HG02642 (cell line): ENCODE results near the gene GOT2.
A peak's percentile ranks its signal among the peaks of the same experiment; 100 is the strongest.
"Not testable (repeated sequence)": the region's sequence is repeated elsewhere in the genome, so short reads cannot be mapped to it uniquely, and the experiment has no call there.

Experiments used
- ATAC-seq: cut with Tn5 transposase; IDR thresholded peaks from one replicate; pipeline ENCODE4 v1.9.1; 2021; ENCODE audit warnings: mild to moderate bottlenecking; ENCODE audit not compliant: unreplicated experiment, poor library complexity

The GOT2 gene

GRCh38 chr16:58733671-58734458 lies at the start of gene GOT2:
GOT2 (minus strand) TSS chr16:58734316; CDS start chr16:58734228, 88 bp downstream.
- ATAC-seq, result peak; percentile 97

DNA sequence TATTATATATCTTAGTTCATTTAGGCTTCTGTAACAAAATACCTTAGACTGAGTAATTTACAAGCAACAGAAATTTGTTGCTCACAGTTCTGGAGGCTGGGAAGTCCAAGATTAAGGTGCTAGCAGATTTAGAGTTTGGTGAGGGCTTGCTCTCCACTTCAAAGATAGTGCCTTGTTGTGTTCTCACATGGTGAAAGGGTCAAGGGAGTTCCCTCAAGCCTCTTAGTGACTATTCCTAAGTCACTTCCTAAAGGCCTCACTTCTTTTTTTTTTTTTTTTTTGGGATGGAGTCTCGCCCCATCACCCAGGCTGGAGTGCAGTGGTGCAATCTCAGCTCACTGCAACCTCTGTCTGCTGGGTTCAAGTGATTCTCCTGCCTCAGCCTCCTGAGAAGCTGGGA lies 45.2 kb upstream of the GOT2 start:
- ATAC-seq, result not testable (repeated sequence)

DNA sequence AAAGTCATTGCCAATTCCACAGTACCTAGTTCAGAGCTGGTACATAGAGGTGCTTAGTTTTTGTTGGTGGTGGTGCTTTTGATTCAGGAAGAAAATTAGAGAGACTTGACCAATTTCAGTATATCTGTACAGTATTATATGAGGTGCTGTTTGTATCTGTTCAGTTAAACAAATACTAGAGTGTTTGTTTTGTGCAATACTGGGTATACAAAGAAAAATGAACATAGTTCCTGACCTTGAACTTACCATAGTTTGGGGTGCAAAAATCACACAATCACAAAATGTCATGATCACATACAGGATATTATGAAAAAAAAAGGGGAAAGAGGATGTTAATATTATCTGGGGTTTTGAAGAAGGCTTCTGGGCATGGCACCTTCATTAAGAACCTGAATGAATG lies 39.8 kb upstream of the GOT2 start:
- no peak for ATAC-seq

DNA sequence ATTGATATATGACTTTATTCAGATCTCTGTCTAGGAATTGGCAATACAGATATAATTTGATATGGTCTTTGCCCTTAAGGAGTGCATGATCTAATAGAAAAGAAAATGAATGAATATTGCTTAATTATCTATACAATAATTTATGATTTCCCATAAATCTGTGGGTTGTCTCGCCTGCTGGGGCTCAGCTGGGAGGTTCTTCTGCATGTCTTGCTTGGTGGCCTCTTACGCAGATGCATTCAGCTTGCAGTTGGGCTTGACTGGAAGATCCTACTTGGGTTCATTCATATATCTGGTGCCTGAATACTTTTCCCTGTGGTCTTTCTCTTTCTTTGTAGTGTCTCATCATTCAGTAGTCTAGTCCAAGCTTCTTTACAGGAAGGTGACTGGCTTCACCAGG lies 34.0 kb upstream of the GOT2 start:
- ATAC-seq, result no peak

DNA sequence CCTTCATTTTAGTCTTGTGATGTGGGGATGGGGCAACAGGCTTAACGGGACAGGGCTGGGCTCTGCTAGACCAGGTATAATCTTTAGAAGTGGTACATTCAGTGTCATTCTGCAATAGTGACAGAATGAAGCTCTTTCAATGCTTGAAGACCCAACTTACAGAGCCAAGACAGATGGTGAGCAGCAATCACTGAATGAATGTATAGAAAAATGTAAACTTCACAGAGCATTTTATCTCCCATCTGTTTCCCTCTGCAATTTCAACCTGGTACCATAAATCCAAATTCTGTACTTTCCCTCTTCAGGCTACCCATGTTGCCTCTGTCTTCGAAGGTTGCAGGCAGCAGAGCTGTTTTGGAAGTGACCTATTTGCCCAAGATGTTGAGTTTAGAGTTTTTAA lies 33.5 kb upstream of the GOT2 start:
- no peak for ATAC-seq

- ATAC-seq, result no peak
Measured at GRCh38 chr16:58756650-58757332, 22.7 kb upstream of the GOT2 start.

- peak; percentile 97 for ATAC-seq
Measured at GRCh38 chr16:58755989-58756649, 22.0 kb upstream of the GOT2 start.

- ATAC-seq, result no peak
Measured at GRCh38 chr16:58753711-58754134, 19.6 kb upstream of the GOT2 start.

DNA sequence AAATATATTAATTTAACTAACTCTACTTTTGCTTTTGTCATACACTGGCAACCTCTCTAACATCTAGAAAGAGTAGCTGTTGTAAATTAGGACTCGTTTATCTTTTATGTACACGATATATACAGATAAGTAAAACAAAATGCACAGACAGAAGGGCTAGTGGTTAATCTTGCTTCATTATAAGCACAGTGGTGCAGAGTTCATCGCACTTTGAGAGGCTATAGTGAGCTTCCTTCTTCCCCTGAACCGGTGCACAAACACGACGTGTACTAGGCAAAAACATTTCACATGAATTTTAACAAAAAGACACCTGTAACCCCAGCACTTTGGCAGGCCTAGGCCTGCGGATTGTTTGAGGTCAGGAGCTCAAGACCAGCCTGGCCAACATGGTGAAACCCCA lies 10.4 kb upstream of the GOT2 start:
- no peak for ATAC-seq

GRCh38 chr16:58741976-58742375 lies 7.9 kb upstream of the GOT2 start:
- ATAC-seq, result no peak

DNA sequence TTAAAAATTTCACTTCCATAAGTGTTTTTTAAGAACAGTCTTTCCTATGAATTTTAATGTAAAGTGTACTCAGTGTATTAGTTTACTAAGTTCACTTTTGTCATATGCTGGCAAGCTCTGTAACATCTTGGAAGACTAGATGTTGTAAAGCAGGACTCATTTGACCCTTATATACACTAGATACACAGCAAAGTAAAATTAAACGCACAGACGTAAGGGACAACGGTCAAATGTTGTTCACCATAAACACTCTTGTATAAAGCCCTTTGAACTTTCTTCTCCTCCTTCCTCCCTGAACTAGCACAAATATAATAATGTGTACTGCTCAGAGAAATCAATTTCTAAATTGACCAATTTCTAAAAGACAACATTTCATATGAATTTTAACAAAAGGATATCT lies 7.0 kb upstream of the GOT2 start:
- no peak for ATAC-seq

- ATAC-seq, result no peak
Measured at GRCh38 chr16:58738672-58739296, 4.7 kb upstream of the GOT2 start.

DNA sequence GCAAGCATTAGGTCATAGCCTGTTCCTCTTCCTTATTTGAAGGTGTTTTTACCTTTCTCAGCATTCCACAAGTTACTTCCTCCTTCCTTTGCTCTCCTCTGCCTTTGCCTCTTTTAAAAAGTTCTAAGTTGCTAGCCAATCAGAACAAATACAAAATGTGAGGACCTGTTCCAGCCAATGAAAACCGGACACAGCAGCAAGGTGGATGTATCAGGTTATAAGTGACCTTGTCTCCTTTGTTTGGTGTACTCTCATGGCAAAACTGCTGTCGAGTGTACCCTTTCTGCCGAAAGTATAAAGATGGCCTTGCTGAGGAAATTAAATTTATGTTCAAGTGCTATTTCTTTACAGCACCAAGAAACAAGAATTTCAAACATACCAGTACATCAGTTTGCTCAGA lies 2.2 kb upstream of the GOT2 start:
- ATAC-seq, result not testable (repeated sequence)

DNA sequence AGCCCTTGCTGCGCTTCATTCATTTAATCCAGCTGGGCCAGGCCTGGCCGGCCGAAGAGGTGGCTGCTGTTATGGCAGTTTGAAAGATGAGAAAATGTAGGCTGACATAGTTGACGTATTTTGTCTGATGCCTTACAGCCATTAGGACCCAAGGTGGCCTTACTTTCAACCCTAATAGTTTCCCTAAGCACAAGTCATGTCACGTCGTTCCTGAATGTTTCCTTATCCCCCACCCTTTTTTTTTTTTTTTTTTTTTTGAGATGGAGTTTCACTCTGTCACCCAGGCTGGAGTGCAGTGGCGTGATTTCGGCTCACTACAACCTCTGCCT lies 307 bp upstream of the GOT2 start:
- no peak for ATAC-seq

GRCh38 chr16:58733248-58733670 lies 857 bp downstream of the GOT2 start:
- ATAC-seq, result no peak

GRCh38 chr16:58732545-58733247 lies 1.4 kb downstream of the GOT2 start:
- peak; percentile 42 for ATAC-seq

DNA sequence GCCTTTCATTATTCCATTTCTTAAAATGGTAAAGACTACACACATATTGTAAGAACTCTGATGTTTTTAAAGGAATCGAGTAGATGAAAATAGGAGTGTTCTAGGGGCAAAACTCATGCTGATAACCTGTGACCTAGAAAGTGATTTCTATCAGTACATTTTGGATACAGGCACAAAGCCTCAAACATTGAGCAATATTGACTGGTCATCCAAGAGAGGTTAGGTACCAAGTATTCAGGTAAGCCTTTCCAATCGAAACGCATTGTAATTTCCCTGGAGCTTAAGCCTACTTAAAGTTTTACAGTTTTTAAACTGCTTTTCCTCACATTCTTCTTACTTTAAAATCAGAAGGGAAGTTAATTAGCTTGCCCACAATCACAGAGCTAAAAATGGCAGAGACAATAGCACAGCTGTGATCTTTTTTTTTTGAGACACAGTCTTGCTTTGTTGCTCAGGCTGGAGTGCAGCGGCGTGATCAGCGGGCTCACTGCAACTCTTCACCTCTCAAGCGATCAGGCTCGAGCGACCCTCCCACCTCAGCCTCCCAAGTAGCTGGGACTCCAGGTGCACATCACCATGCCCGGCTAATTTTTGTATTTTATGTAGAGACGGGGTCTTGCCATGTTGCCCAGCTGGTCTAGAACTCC lies 3.3 kb downstream of the GOT2 start:
- ATAC-seq, result no peak

DNA sequence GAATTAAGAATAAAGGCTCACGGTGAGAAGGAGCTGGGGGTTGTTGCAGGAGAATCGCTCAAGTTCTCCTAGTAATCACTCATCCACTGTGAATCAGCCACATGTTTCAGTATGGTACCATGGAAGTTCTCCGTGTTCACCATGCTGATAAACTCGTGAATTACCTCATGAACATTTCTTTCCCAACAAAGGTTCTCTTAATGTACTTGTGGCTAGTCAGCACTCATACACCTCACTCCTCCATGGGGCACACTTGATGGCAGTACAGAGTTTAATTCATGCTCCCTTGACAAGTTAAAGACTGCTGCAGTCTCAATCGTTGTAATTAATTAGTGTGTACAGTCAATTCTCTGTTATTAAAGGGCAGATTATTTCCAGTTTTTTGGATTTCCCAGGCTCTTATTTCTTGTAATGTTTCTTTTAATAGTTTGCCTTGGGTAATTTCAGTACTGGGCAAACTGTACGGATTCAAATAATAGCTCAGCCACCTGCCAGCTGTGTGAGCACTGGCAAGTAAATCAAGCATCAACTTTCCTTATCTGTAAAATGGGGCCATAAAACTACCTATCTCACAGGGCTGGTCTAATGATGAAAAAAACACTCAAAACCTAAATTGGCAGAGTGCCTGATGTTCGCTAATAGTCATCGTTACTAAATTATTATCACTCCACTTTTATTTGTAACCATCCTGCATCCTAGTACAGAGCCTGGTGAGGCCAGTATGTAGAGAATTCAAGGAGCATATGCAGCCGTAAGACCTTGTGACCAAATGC lies 6.1 kb downstream of the GOT2 start:
- no peak for ATAC-seq
